ENCODE measurements around the gene APOC3.

Gene APOC3

GRCh38 chr11:116821050-116821918 is 8.4 kb upstream of the APOC3 start:
- Histone ChIP-seq H3K27ac (no peak overlapping the region), H3K27me3 (ENCODE audit: insufficient read depth, low read depth) (no peaks in the 10 kb centered on the region), H3K79me2 (ENCODE audit: insufficient read depth, low read depth) (no peaks in the 10 kb centered on the region), H3K4me1 (ENCODE audit: low read depth, poor library complexity, severe bottlenecking) (no peaks in the 10 kb centered on the region), H3K36me3 (ENCODE audit: insufficient read depth) (no peaks in the 10 kb centered on the region), H4K20me1 (ENCODE audit: insufficient read depth) (no peaks in the 10 kb centered on the region), H2AFZ (ENCODE audit: low read depth) (no peak overlapping the region), H3K4me2 (no peak overlapping the region), H3K9ac (no peak overlapping the region), H3K4me3 (IDR thresholded peaks at IDR 0.05; ENCODE audit: insufficient read depth, low read depth, low read length) (no peak overlapping the region)
- TF ChIP-seq CTCF (conservative IDR thresholded peaks at IDR 0.05; ENCODE audit: low read depth, low read length), result no peak

- no peak overlapping the region for H3K4me3 ChIP-seq (IDR thresholded peaks at IDR 0.05; ENCODE audit: insufficient read depth, low read depth, low read length)
- H4K20me1 ChIP-seq (ENCODE audit: insufficient read depth), result no peaks in the 10 kb centered on the region
- no peak overlapping the region for H3K9ac ChIP-seq
- no peak overlapping the region for H2AFZ ChIP-seq (ENCODE audit: low read depth)
- no peaks in the 10 kb centered on the region for H3K36me3 ChIP-seq (ENCODE audit: insufficient read depth)
- H3K27ac ChIP-seq, result no peak overlapping the region
- H3K79me2 ChIP-seq (ENCODE audit: insufficient read depth, low read depth), result no peaks in the 10 kb centered on the region
- TF ChIP-seq CTCF (conservative IDR thresholded peaks at IDR 0.05; ENCODE audit: low read depth, low read length), result no peak
- no peaks in the 10 kb centered on the region for H3K27me3 ChIP-seq (ENCODE audit: insufficient read depth, low read depth)
- no peaks in the 10 kb centered on the region for H3K4me1 ChIP-seq (ENCODE audit: low read depth, poor library complexity, severe bottlenecking)
- no peak overlapping the region for H3K4me2 ChIP-seq
Measured at GRCh38 chr11:116822575-116822974, 7.1 kb upstream of the APOC3 start.

- Histone ChIP-seq H4K20me1 (ENCODE audit: insufficient read depth) (no peaks in the 10 kb centered on the region), H3K79me2 (ENCODE audit: insufficient read depth, low read depth) (no peaks in the 10 kb centered on the region), H3K4me3 (IDR thresholded peaks at IDR 0.05; ENCODE audit: insufficient read depth, low read depth, low read length) (no peak within 1 kb of the TSS), H3K27ac (no peak within 1 kb of the TSS), H3K4me1 (ENCODE audit: low read depth, poor library complexity, severe bottlenecking) (no peaks in the 10 kb centered on the region), H3K27me3 (ENCODE audit: insufficient read depth, low read depth) (no peaks in the 10 kb centered on the region), H3K36me3 (ENCODE audit: insufficient read depth) (no peaks in the 10 kb centered on the region), H3K4me2 (no peak within 1 kb of the TSS), H2AFZ (ENCODE audit: low read depth) (no peak within 1 kb of the TSS), H3K9ac (no peak within 1 kb of the TSS)
- TF ChIP-seq CTCF (conservative IDR thresholded peaks at IDR 0.05; ENCODE audit: low read depth, low read length), result no peak
Measured at GRCh38 chr11:116823031-116823843, 6.5 kb upstream of the APOC3 start, which contains the start of gene APOA4. Gene APOA4 (minus strand): TSS chr11:116823304. CDS start chr11:116823191, 113 bp downstream.

- Histone ChIP-seq H4K20me1 (ENCODE audit: insufficient read depth) (no peaks in the 10 kb centered on the region), H3K36me3 (ENCODE audit: insufficient read depth) (no peaks in the 10 kb centered on the region), H3K4me2 (no peak overlapping the region), H3K4me1 (ENCODE audit: low read depth, poor library complexity, severe bottlenecking) (no peaks in the 10 kb centered on the region), H3K27me3 (ENCODE audit: insufficient read depth, low read depth) (no peaks in the 10 kb centered on the region), H3K9ac (no peak overlapping the region), H2AFZ (ENCODE audit: low read depth) (no peak overlapping the region), H3K4me3 (IDR thresholded peaks at IDR 0.05; ENCODE audit: insufficient read depth, low read depth, low read length) (no peak overlapping the region), H3K79me2 (ENCODE audit: insufficient read depth, low read depth) (no peaks in the 10 kb centered on the region), H3K27ac (no peak overlapping the region)
- TF ChIP-seq CTCF (conservative IDR thresholded peaks at IDR 0.05; ENCODE audit: low read depth, low read length), result no peak
Measured at GRCh38 chr11:116825434-116825833, 4.3 kb upstream of the APOC3 start.

Measured in KMS-11 (cell line).